IPS DF 6.9 (cell line): ENCODE measurements around the gene MAP2K4.
"Not testable (repeated sequence)": the region's sequence is repeated elsewhere in the genome, so short reads cannot be mapped to it uniquely, and the experiment has no call there.

ENCODE experiments used
- DNase-seq: peaks from one replicate; pipeline ENCODE4 v3.0.0-alpha.2; 2013; ENCODE audit warnings: low read depth, low spot score
- H3K27ac ChIP-seq: one replicate; pipeline ENCODE4 v1.5.1; 2013; ENCODE audit warnings: low read length, control low read depth
- H3K27me3 ChIP-seq: 2 replicates; pipeline ENCODE4 v1.6.1; 2013; ENCODE audit warnings: mild to moderate bottlenecking, low read length; ENCODE audit not compliant: control insufficient read depth, insufficient read depth
- H3K36me3 ChIP-seq: 2 replicates; pipeline ENCODE4 v1.6.1; 2013; ENCODE audit warnings: low read length; ENCODE audit not compliant: control insufficient read depth, insufficient read depth
- H3K4me1 ChIP-seq: 2 replicates; pipeline ENCODE4 v1.6.1; 2013; ENCODE audit warnings: low read length; ENCODE audit not compliant: control insufficient read depth, insufficient read depth
- H3K4me3 ChIP-seq: 2 replicates; pipeline ENCODE4 v1.5.1; 2013; ENCODE audit warnings: mild to moderate bottlenecking, low read length
- H3K9me3 ChIP-seq: 2 replicates; pipeline ENCODE4 v1.6.1; 2013; ENCODE audit warnings: low read length, inconsistent platforms; ENCODE audit not compliant: control insufficient read depth, insufficient read depth
- WGBS: extraction: QIAGEN DNeasy Blood & Tissue Kit; methylation state at CpG from one replicate; pipeline ENCODE4 v1.1.7; 2013; ENCODE audit warnings: mixed read lengths, missing lambda C conversion rate; ENCODE audit not compliant: insufficient read length, insufficient coverage; 5-methylcytosine and 5-hydroxymethylcytosine counted together

Gene MAP2K4

GRCh38 chr17:12134587-12134986, 113.9 kb downstream of the MAP2K4 start:
- no peaks in the 10 kb centered on the region for H3K4me1 ChIP-seq
- H3K4me3 ChIP-seq: no peak overlapping the region
- no peaks in the 10 kb centered on the region for H3K27me3 ChIP-seq
- DNase-seq: no peak
- no peaks in the 10 kb centered on the region for H3K9me3 ChIP-seq
- H3K36me3 ChIP-seq: no peaks in the 10 kb centered on the region
- no peak overlapping the region for H3K27ac ChIP-seq

GRCh38 chr17:12136243-12136642, 115.6 kb downstream of the MAP2K4 start:
- H3K9me3 ChIP-seq: no peaks in the 10 kb centered on the region
- H3K4me3 ChIP-seq: no peak overlapping the region
- no peaks in the 10 kb centered on the region for H3K27me3 ChIP-seq
- H3K4me1 ChIP-seq: no peaks in the 10 kb centered on the region
- H3K27ac ChIP-seq: no peak overlapping the region
- H3K36me3 ChIP-seq: no peaks in the 10 kb centered on the region
- no peak for DNase-seq
- no CpG with 5 or more reads among the region's 1 CpG for WGBS

- H3K27me3 ChIP-seq: no peaks in the 10 kb centered on the region
- no peaks in the 10 kb centered on the region for H3K4me1 ChIP-seq
- no peak overlapping the region for H3K27ac ChIP-seq
- no peak for DNase-seq
- no peaks in the 10 kb centered on the region for H3K9me3 ChIP-seq
- H3K36me3 ChIP-seq: no peaks in the 10 kb centered on the region
- H3K4me3 ChIP-seq: no peak overlapping the region
These were observed 116.0 kb downstream of the MAP2K4 start for GRCh38 chr17:12136646-12137045.

GRCh38 chr17:12137859-12138258, 117.2 kb downstream of the MAP2K4 start:
- no peaks in the 10 kb centered on the region for H3K9me3 ChIP-seq
- no CpG with 5 or more reads among the region's 1 CpG for WGBS
- H3K4me3 ChIP-seq: no peak overlapping the region
- H3K27ac ChIP-seq: no peak overlapping the region
- no peaks in the 10 kb centered on the region for H3K27me3 ChIP-seq
- H3K36me3 ChIP-seq: no peaks in the 10 kb centered on the region
- H3K4me1 ChIP-seq: no peaks in the 10 kb centered on the region
- no peak for DNase-seq

GRCh38 chr17:12140685-12141084, 120.0 kb downstream of the MAP2K4 start:
- Histone ChIP-seq H3K27ac (no peak overlapping the region), H3K27me3 (no peaks in the 10 kb centered on the region), H3K4me1 (no peaks in the 10 kb centered on the region), H3K9me3 (no peaks in the 10 kb centered on the region), H3K36me3 (no peaks in the 10 kb centered on the region), H3K4me3 (no peak overlapping the region)
- no peak for DNase-seq
- WGBS: no CpG with 5 or more reads among the region's 5 CpGs

GRCh38 chr17:12162187-12162586, 141.5 kb downstream of the MAP2K4 start:
- H3K4me1 ChIP-seq: not testable (repeated sequence)
- no CpG with 5 or more reads among the region's 8 CpGs for WGBS

GRCh38 chr17:12164085-12164484, 143.4 kb downstream of the MAP2K4 start:
- Histone ChIP-seq H3K36me3 (no peaks in the 10 kb centered on the region), H3K27me3 (no peaks in the 10 kb centered on the region), H3K4me1 (no peaks in the 10 kb centered on the region), H3K9me3 (peaks cover 3% of the 10 kb centered on the region), H3K4me3 (no peak overlapping the region), H3K27ac (no peak overlapping the region)
- no CpG with 5 or more reads among the region's 4 CpGs for WGBS
- no peak for DNase-seq

More at GRCh38 chr17:12162187-12162586, 141.5 kb downstream of the MAP2K4 start:
- H3K27me3 ChIP-seq, H3K27ac ChIP-seq, H3K4me3 ChIP-seq, H3K9me3 ChIP-seq, H3K36me3 ChIP-seq, DNase-seq: not testable (repeated sequence)

- Histone ChIP-seq H3K4me1 (no peaks in the 10 kb centered on the region), H3K9me3 (no peaks in the 10 kb centered on the region), H3K36me3 (no peaks in the 10 kb centered on the region), H3K27me3 (no peaks in the 10 kb centered on the region), H3K4me3 (no peak overlapping the region), H3K27ac (no peak overlapping the region)
- DNase-seq: no peak
- no CpG with 5 or more reads among the region's 13 CpGs for WGBS
These were observed 158.1 kb downstream of the MAP2K4 start for GRCh38 chr17:12178644-12179330.

- Histone ChIP-seq H3K4me3 (no peak overlapping the region), H3K9me3 (no peaks in the 10 kb centered on the region), H3K36me3 (no peaks in the 10 kb centered on the region), H3K4me1 (no peaks in the 10 kb centered on the region), H3K27ac (no peak overlapping the region), H3K27me3 (no peaks in the 10 kb centered on the region)
- DNase-seq: peak; percentile 11
- WGBS: no CpG with 5 or more reads among the region's 7 CpGs
These were observed 160.1 kb downstream of the MAP2K4 start for GRCh38 chr17:12180644-12181261.

GRCh38 chr17:12187658-12188057, 167.0 kb downstream of the MAP2K4 start:
- Histone ChIP-seq H3K36me3 (no peaks in the 10 kb centered on the region), H3K4me3 (no peak overlapping the region), H3K27ac (no peak overlapping the region), H3K4me1 (no peaks in the 10 kb centered on the region), H3K9me3 (no peaks in the 10 kb centered on the region), H3K27me3 (no peaks in the 10 kb centered on the region)
- no CpG with 5 or more reads among the region's 1 CpG for WGBS
- DNase-seq: no peak

- Histone ChIP-seq H3K36me3 (no peaks in the 10 kb centered on the region), H3K9me3 (no peaks in the 10 kb centered on the region), H3K27me3 (no peaks in the 10 kb centered on the region), H3K4me3 (no peak overlapping the region), H3K4me1 (no peaks in the 10 kb centered on the region), H3K27ac (no peak overlapping the region)
- no peak for DNase-seq
- no CpG with 5 or more reads among the region's 3 CpGs for WGBS
These were observed 172.6 kb downstream of the MAP2K4 start for GRCh38 chr17:12193144-12193735.
